CD4-positive, alpha-beta T cell treated with Interleukin-17A for 1 hour (primary cell): ENCODE data around the gene KLK13.

Source experiments
- DNase-seq: peaks from one replicate; pipeline ENCODE4 v3.0.0-alpha.2; 2020

KLK13 gene

GRCh38 chr19:51091895-51092873 is 27.3 kb upstream of the KLK13 start:
- no peak for DNase-seq

- DNase-seq = no peak
These were observed 26.2 kb upstream of the KLK13 start for GRCh38 chr19:51091126-51091525.

DNA sequence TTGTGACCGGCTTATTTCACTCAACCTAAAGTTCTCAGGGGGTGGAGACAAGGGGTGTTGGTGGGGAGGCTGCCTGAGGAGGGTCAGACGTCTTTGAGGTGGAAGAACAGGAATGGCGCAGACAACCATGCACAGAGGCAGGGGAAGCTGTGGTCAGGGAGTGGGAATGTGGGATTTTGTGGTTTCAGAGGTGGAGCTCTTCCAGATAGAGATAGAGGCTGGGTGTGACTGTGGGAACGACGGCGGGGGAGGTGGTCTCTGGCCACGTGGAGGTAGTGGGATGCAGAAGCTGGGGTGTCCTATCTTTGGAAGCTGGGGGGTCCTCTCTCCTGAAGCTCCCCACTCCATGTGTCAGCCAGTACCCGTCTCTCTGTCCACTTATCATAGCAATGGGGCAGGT is 25.6 kb upstream of the KLK13 start:
- DNase-seq = no peak

DNA sequence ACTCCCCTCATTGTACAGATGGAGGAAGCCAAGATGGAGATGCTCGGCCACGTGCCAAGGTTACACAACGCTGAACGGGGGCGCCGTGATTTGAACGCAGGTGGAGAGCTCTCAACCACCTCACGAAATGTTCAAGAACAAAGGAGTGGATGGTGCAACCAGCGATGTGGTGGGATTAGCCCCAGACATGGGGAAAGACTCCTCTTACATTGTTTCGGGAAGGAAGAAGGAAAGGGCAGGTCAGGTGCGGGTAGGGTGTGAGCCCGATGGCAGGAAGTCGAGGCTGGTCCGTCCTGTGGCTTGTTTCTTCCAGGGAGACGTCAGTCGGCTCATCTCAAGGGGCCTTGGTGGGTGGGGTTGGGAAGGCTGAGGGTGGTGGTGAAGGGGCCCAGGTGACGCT is 24.9 kb upstream of the KLK13 start:
- DNase-seq = no peak

DNA sequence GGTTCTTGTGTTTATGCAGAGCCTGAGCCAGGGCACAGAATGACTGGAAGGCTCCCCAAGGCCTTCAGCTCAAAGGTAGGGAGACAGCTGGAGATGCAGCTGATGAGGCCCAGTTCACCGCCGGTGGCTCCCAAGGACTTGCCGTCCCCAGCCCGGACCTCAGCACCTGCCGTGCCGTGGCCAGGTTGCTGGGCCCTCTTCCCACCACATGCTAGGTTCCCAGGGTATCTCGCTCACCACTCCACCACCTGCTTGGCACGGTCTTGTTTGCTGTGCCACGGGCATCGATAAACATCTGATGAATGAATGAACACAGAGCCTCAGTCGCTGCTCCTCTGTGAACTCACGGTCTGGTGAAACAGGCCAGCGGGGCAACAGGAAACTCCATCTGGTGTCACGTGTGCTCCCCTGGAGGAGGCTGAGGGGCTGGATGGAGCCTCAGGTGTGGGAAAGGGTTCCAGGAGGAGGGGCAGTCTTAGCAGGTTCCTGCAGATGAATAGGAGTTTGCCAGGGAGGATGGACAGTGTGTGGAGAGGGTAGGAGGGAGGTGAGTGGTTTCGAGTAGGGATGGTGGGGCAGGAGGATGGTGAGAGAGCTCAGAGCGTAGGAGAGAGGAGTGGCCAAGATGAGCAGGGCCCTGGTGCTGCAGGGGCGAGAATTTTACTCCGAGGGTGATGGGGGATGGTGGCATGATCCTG is 21.4 kb upstream of the KLK13 start:
- DNase-seq = no peak

DNA sequence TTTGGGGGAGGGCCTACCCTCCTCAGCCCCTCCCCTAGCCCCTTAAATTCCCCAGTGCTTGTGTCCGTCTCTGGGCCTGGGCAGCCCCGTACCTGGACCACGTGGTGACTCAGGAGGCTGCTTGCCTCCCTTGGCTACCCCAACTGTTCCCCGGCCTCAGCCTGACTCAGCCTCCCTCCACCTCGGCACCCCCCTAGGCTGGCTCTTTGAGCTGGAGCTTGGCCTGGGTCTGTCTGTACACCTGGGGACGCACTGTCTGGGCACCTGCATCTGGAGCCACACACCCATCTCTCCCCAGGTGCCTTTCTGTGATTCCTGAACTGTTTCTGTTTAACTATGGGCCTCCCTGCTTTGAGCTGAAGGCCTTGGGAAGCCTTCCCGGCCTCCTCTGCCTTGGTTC is 19.6 kb upstream of the KLK13 start:
- no peak for DNase-seq

DNA sequence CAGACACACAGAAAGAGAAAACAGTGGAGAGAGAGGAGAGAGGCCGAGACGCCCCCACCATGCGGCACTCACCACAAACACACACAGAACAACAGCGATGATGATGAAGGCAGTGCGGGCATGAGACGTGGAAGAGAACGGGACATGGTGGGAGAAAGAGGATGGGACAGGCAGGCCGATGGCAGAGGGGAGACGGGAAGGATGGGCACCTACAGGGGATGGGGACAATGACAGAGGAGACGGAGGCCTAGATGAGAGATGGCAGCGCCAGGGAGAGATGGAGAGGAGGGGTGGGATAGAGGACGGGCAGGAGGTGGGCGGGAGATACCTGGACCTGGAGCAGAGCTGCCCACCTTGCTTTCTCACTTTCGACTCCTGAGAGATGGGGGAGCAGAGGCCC is 18.9 kb upstream of the KLK13 start:
- DNase-seq = no peak

DNA sequence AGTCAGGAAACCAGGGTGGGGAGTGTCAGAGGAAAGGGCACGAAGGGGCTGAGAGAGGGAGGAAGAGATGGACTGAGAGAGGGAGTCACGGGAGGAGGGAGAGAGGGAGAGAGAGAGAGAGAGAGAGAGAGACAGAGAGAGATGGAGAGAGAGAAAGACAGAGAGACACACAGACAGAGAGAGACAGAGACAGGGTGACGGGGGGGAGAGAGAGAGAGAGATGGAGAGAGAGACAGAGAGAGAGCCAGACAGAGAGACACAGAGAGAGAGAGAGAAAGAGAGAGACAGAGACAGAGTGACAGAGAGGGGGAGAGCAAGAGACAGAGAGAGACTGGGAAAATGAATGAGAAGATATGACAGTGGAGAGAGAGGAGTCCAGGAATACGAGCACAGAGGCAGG is 18.3 kb upstream of the KLK13 start:
- no peak for DNase-seq

DNA sequence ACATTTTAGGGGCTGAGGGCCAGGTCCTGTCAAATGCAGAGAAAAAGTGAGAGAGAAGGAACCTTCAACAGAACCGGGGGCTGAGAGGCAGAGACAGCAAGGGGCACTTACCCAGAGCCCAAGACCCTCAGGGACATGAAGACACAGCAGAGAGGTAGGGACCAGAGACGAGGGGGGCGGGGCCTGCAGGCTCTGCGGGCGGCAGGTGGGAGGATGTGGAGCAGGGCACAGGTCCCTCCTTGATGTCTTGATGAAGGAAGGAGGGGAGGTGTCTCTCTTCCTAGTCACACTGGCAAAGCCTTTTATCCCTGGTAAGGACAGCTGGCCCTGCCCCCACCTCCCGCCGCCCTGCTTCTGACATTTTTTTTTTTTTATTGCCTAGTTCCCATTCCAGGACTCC is 17.7 kb upstream of the KLK13 start, which contains the start of gene KLK14:
TSS of gene KLK14 (minus strand) at position 277 of the 400 bp plus-strand sequence. CDS start at position 4, 273 bp downstream.
- DNase-seq = no peak

DNA sequence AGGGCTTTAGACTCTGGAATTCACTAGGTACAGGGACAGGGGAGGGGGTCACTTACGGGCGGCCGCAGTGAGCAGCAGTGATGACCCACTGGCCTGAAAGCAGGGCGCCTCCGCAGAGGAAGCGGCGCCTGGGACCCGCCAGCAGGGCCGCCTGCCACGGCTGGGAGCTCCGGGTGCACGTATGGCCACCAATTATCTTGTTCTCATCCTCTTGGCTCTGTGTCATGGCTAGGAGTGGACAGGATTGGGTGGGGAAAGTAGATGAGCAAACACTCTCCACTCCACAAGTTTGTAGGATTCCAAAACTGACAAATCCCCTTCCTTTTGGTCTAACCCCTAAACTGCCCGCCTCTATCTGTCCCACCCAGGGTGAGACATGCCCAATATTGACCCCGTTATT is 16.6 kb upstream of the KLK13 start:
- no peak for DNase-seq

DNA sequence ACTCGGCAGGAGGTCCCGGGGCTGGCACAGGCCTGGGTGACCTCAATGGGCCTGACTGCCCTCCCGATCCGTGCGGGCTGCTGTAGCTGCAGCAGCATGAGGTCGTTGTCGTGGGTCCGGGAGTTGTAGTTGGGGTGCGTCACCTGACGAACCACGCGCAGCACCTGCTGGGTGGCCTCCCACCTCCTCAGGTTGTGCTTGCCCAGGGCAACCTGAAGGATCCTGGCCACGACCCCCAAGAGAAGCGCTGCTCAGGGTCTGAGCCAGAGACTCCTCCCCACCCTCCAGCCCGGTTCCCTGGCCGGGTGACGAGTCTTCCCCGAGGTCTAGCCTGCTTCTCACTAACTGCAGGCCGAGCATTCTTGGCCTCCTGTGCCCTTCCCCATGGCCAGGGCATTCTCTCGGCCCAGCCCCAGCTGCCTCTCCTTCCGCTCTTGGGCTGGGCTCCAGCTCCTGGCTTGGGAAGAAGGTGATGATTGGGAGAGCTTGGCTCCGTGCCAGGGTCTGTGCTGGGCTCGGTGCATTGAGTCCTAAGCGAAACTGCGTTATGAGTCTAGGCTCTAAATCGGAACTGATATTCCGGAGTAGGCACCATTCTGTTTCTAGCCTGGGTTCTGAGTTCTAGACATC is 14.7 kb upstream of the KLK13 start:
- no peak for DNase-seq

DNA sequence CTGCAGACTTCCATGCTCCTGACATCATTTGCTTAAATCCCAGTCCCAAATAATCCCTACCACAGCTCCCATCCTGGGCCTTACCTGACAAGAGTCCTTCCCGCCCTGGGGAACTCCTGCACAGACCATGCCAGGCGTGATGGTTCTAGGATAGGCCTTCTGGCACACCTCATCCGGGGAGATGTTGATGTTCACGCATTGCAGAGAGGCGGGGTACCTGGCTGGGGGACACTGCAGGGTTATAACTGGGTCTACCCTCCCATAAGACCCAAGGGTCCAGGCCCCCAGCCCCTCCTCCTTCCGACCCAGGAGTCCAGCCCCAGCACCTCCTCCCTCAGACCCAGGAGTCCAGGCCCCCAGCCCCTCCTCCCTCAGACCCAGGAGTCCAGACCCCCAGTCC is 13.8 kb upstream of the KLK13 start:
- DNase-seq = no peak

- no peak for DNase-seq
These were observed 13.2 kb upstream of the KLK13 start for GRCh38 chr19:51078104-51078503.

DNA sequence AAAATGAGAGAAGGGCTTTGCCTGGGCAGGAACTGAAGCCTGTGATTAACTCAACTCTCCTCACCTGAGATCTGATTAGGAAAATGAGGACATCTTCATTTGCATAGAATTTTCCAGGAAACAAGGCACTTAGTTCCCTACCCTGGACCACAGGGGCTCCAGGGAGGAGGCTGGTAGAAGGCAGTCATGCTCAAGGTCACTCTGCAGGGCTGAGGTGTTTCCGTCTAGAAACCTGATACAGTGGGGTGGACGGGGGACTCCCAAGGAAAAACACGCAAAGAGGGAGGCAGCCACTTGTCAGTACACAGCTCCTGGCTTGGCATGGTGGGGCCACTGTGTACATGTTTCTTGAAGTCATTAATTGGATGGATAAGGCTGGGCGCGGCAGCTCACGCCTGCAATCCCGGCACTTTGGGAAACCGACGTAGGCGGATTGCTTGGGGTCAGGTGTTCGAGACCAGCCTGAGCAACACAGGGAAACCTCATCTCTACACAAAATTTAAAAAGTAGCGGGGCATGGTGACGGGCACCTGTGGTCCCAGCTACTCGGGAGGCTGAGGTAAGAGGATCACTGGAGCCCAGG is 11.8 kb upstream of the KLK13 start:
- DNase-seq = no peak

DNA sequence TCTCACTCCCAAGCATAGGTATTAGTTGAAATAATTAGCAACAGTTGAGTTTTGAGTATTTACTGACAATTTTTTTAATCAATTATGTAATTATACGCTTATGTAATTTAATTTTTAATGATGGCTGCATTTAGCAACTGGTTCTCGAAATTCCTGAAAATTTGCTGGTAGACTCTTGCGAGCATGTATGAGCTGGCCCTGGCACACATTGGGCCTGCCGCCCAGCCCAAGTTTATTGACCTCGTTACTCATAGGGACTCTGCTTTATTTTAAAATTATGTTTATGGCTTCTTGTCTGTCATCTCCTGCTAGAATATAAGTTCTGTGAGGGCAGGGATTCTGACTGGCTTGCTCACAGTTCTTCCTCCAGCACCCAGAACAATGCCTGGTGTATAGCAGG is 11.1 kb upstream of the KLK13 start:
- no peak for DNase-seq

- DNase-seq = no peak
These were observed 6.2 kb upstream of the KLK13 start for GRCh38 chr19:51071095-51071405.

GRCh38 chr19:51070334-51071094 is 5.6 kb upstream of the KLK13 start:
- no peak for DNase-seq

DNA sequence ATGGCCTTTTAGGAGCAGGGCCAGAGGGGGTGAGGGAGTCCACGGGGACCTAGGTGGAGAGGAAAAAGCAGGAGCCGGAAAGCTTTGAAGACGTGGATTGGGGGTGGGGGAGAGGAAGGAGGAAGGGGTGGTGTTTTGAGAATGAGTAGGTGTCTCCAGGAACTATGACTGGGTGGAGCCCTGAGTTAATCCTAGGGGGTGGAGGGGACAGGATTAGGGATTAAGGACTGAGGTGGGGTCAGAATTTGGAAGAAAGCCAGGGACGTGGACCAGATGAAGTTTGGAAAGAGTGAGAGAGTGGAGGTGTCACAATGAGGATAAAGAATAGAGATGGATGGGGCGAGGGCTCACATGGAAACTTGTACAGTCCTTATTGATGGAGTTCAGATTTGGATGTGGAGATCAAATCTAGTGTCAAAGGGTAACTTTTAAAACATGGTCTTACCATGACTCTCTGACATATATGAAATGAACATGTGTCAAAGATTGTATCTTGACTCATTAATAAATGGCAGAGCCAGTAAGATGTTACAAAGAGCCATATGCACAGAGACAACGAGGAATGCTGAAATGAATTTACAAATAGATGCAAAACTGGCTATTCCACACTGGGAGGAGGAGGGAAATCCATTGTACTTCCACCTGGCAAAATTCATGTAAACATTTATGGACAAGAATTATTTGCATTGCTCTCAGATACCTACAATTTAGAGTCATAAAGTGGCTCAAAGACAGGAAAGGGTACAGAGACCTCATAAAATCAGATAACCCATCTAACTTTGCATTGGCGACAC is 1.7 kb upstream of the KLK13 start:
- DNase-seq = no peak

DNA sequence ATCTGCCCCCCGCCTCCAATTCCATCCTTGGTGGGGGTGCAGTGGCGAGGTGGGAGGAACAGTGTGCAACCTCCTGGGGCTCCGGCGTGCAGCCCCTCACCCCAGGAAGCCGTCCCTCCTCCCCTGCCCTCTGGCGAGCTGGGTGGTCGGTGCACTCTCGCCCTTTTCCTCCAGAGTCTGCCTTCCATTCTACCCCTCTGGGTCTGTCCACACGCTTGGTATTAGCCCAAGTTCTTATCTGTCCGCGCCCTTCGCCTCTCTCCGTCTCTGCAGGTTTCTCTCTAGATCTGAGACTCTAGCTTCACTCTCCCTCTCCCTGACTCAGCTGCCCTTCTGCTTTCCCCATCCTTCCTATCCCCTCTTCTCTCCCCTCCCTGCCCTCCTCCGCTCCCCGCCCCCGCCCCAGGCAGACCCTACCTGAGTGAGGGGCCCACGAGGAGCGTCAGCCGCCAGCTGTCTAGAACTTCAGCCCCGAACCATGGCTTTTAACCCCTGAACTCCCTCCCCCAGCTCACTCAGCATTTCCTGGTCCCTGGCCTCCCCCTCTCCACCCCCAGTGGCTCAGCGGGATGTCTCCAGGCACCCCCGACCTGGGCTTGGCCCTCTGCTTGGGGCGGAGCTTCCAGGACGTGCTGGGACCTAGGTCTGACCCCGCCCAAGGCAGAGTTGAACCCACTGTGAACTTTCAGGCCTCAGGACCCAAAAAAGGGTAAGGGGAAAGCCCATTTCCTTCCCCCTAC is 499 bp upstream of the KLK13 start:
- no peak for DNase-seq

DNA sequence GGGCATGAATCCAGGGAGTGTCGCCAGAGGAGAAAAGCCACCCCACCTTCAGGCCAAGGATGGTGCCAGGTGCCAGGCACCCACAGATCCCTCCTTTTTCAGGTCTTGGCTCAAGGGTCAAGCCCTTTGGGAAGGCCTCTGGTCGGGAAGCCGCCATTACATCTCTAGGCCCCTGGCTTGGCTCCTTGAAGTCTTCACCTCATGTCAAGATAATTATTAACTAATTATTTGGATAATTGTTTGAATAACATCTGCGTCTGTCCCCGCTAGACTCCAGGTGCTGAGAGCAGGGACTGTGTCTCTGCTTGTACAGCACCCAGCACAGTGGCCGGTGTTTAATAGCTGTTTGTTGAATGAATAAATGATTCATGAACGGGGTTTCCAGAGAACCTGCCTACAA is 1.2 kb downstream of the KLK13 start:
- no peak for DNase-seq

DNA sequence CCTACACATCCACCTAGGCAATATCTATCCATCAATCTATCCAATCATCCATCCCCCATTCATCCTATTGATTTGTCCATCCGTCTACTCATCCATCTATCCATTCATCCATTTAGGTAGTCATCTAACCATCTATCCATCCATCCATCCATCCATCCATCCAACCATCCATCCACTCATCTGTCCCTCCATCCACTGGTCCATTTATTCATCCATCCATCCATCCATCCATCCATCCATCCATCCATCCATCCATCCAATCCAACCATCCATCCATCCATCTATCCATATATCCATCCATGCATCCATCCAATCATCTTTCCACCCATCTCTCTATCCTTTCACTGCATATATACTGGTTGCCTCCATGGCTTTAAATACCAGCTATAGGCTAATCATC is 3.9 kb downstream of the KLK13 start:
- DNase-seq = no peak
